ENCODE measurements around the gene PAGE4. TPM values are rescaled to one million over a fixed set of nuclear protein-coding genes. Genes with fewer than 3 reads are reported as not detected.

PAGE4 gene
- total RNA-seq, 2 experiments from 2014 or later, result not detected

- Histone ChIP-seq H3K9me2 (ENCODE audit: insufficient read depth, low read length) (no peaks in the 10 kb centered on the region), H3K79me2 (ENCODE audit: insufficient read depth, low read depth, low read length) (no peaks in the 10 kb centered on the region), H3K4me2 (ENCODE audit: low read length) (no peak overlapping the region; the same call in 1 of the 2 replicates), H3K4me1 (ENCODE audit: insufficient read depth, low read length, poor library complexity, severe bottlenecking) (peaks cover 3% of the 10 kb centered on the region), H3K27ac (ENCODE audit: low read depth, low read length, poor library complexity, severe bottlenecking) (no peak overlapping the region), H3K9me3 (ENCODE audit: low read length) (no peaks in the 10 kb centered on the region), H3K4me3 (ENCODE audit: low read depth, low read length, poor library complexity, severe bottlenecking) (no peak overlapping the region), H3K36me3 (ENCODE audit: insufficient read depth, low read length) (no peaks in the 10 kb centered on the region), H2AFZ (ENCODE audit: low read length) (no peak overlapping the region), H4K20me1 (ENCODE audit: insufficient read depth, low read length) (no peaks in the 10 kb centered on the region)
- TF ChIP-seq EZH2phosphoT487 (IDR thresholded peaks at IDR 0.05; ENCODE audit: borderline replicate concordance, low read depth, low read length), result no peak
- no peak for TF ChIP-seq CTCF (conservative IDR thresholded peaks at IDR 0.05; ENCODE audit: low read length)
- intact Hi-C loops (cut with micrococcal nuclease; ENCODE audit: unreplicated experiment), result loop anchor here (5.0 kb wide), 1 partner anchor 37 kb away; no protein-coding TSS in a partner anchor
- CTCF ChIA-PET (ENCODE audit: unreplicated experiment), result no interaction called here
- POLR2A ChIA-PET, result interaction anchor here (0.5 kb wide), 1 partner anchor 1360 kb away, joined by 3 read pairs; no protein-coding TSS in a partner anchor
- BruUV-seq (replicated peaks), result no TSS peak
- no peak for DNase-seq (ENCODE audit: low spot score)
These were observed 51.6 kb downstream of the PAGE4 start for GRCh38 chrX:49880668-49881067.

Other genes with a start within 250 kb of the PAGE4 start
- not detected in 2 replicates for gene GAGE12H, start 249.4 kb upstream of the PAGE4 start, total RNA-seq (2014; rRNA removed; shearing (Covaris generic))
- gene GAGE12H, start 249.4 kb upstream of the PAGE4 start, total RNA-seq (2022), result not detected in 2 replicates
- not detected in 2 replicates for gene GAGE2A, start 239.8 kb upstream of the PAGE4 start, total RNA-seq (2014; rRNA removed; shearing (Covaris generic))
- not detected in 2 replicates for gene GAGE2A, start 239.8 kb upstream of the PAGE4 start, total RNA-seq (2022)
- not detected in 2 replicates for gene GAGE1, start 230.3 kb upstream of the PAGE4 start, total RNA-seq (2014; rRNA removed; shearing (Covaris generic))
- not detected in 2 replicates for gene GAGE1, start 230.3 kb upstream of the PAGE4 start, total RNA-seq (2022)
- gene PAGE1, start 133.3 kb upstream of the PAGE4 start, total RNA-seq (2014; rRNA removed; shearing (Covaris generic)), result not detected in 2 replicates
- not detected in 2 replicates for gene PAGE1, start 133.3 kb upstream of the PAGE4 start, total RNA-seq (2022)
- 1.2 and 1.3 TPM in 2 replicates for gene USP27X, start 50.2 kb downstream of the PAGE4 start, total RNA-seq (2014; rRNA removed; shearing (Covaris generic))
- 1.8 and 2.0 TPM in 2 replicates for gene USP27X, start 50.2 kb downstream of the PAGE4 start, total RNA-seq (2022)
- 5.2 and 5.3 TPM in 2 replicates for gene CLCN5, start 93.3 kb downstream of the PAGE4 start, total RNA-seq (2014; rRNA removed; shearing (Covaris generic))
- 4.1 and 4.2 TPM in 2 replicates for gene CLCN5, start 93.3 kb downstream of the PAGE4 start, total RNA-seq (2022)